ENCODE measurements around the gene RPL27. TPM values are rescaled to one million over a fixed set of nuclear protein-coding genes. Genes with fewer than 3 reads are reported as not detected.

Gene RPL27
- total and polyA plus RNA-seq, 2 of the 8 experiments (the other 6 are each of a cell fraction or from before 2014, with no cell fraction given): 1,415 to 3,779 TPM

GRCh38 chr17:42950044-42950783 lies 48.0 kb upstream of the RPL27 start (continued):
- TF ChIP-seq HDAC6 (IDR thresholded peaks at IDR 0.05; ENCODE audit: low read depth, low read length) (no peak), CHD1 (IDR thresholded peaks at IDR 0.05; ENCODE audit: low read depth, low read length) (no peak), FOSL1 (IDR thresholded peaks at IDR 0.05; ENCODE audit: insufficient read depth, low read depth, low read length) (no peak), RAD21 (IDR thresholded peaks at IDR 0.05 in 1 of 2, conservative IDR thresholded peaks at IDR 0.05 in 1 of 2; ENCODE audit: low read depth in 2 of 2, low read length in 2 of 2) (no peak), CBX5 (IDR thresholded peaks at IDR 0.05; ENCODE audit: low read depth, low read length) (no peak), MAFK (IDR thresholded peaks at IDR 0.05; ENCODE audit: low read depth, low read length) (no peak), E2F6 (IDR thresholded peaks at IDR 0.05) (no peak), SIX5 (IDR thresholded peaks at IDR 0.05; ENCODE audit: low read depth, low read length) (no peak)

Data from H1 (cell line).